Activated CD8-positive, alpha-beta T cell treated with anti-CD3 and anti-CD28 coated beads, Interleukin-2, amount 10 ng/mL, durations not matched to agents 7 days and 5 days (primary cell): Measurements from ENCODE around the gene CNBD2. TPM values are rescaled to one million over a fixed set of nuclear protein-coding genes. Genes with fewer than 3 reads are reported as not detected.

Experiments
- total RNA-seq, 2 experiments: library from RNA; stranded (reverse); gene quantifications; one replicate each; pipeline ENCODE4 v1.2.3, GENCODE V29; 2021

Gene CNBD2
- total RNA-seq, 2 experiments from 2014 or later: 4.9 to 6.1 TPM

Other genes with a start within 250 kb of the CNBD2 start
- gene RBM39, start 226.3 kb upstream of the CNBD2 start, total RNA-seq: 100 to 1,000 TPM; 333 to 358 TPM
- 10 to 100 TPM; 53.6 to 61.5 TPM for gene PHF20, start 196.6 kb upstream of the CNBD2 start, total RNA-seq
- gene SCAND1, start 14.1 kb upstream of the CNBD2 start, total RNA-seq: 10 to 100 TPM; 63.2 to 64.7 TPM
- gene EPB41L1, start 186.2 kb downstream of the CNBD2 start, total RNA-seq: not detected